Activated naive CD8-positive, alpha-beta T cell treated with anti-CD3 and anti-CD28 coated beads, Interleukin-2, amount 50 U/mL, for 16 hours (primary cell): Measurements from ENCODE around the gene SFXN5.

ENCODE experiments used
- DNase-seq: peaks from one replicate; pipeline ENCODE4 v3.0.0-alpha.2; 2020; ENCODE audit warnings: low read depth, low spot score

The SFXN5 gene

GRCh38 chr2:72925328-72925943 is 146.1 kb downstream of the SFXN5 start:
- no peak for DNase-seq

GRCh38 chr2:72924353-72925240 is 146.9 kb downstream of the SFXN5 start:
- no peak for DNase-seq

DNA sequence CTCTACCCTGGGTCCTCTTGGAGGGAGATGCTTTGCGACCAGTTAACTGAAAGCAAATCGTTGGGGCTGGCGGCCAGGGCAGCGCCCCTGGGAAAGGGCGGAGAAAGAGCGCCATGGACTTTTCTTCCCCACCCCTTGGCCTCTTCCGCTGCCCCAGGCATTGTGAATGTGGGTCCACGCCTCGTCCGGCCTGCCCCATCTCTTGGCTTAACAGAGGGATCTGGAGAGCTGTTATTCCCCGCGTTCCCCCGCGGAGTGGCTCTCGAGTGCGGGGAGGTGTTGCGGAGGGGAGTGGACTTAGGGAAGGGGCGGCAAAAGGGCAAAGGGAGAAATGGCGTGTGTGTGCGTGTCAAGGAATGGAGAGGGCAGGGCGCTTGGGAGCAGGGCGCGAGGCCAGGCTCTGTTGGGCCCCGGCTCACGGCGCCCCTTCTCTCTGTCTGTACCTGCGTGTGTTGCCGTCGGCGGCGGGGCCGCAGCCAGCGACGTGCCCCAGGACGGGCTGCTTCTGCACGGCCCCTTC is 147.6 kb downstream of the SFXN5 start:
- no peak for DNase-seq

- no peak for DNase-seq
These were observed 149.7 kb downstream of the SFXN5 start for GRCh38 chr2:72921853-72922252.

DNA sequence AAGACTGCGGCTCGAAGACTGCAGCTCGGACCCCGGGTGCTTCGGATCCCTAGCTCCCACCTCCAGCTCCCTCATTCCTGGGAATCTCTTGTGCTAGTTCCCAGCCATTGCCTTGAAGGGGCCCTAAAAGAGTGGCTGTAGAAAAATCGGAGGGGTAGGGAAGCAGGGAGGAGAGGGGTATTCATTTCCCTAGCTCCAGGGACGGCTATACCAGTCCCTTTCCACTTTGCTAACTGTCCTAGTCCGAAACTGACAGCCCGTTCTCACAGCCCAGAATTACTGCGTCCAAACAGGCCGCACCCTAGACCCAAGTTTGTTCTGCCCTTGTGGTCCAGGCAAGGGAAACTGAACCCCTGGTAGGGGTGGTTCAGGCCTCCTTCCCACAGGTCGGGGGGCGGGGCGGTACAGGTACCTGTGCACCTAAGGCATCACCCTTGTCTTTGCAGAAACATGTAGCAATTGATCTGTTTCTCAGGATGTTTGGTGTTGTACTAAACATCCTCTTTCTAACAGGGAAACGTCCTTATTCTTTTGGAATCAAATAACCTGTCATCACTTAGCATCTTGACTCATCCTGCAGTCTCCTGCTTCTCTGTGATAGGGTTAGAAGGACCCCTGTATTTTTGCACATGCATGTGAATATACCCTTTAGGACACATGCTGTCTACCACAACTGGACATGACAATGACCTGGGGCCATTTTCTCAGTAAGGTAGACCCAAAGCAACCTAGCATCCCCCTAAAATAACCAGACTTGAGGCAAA is 150.2 kb downstream of the SFXN5 start:
- DNase-seq, result no peak

- DNase-seq, result no peak
These were observed 151.0 kb downstream of the SFXN5 start for GRCh38 chr2:72920318-72921087.

DNA sequence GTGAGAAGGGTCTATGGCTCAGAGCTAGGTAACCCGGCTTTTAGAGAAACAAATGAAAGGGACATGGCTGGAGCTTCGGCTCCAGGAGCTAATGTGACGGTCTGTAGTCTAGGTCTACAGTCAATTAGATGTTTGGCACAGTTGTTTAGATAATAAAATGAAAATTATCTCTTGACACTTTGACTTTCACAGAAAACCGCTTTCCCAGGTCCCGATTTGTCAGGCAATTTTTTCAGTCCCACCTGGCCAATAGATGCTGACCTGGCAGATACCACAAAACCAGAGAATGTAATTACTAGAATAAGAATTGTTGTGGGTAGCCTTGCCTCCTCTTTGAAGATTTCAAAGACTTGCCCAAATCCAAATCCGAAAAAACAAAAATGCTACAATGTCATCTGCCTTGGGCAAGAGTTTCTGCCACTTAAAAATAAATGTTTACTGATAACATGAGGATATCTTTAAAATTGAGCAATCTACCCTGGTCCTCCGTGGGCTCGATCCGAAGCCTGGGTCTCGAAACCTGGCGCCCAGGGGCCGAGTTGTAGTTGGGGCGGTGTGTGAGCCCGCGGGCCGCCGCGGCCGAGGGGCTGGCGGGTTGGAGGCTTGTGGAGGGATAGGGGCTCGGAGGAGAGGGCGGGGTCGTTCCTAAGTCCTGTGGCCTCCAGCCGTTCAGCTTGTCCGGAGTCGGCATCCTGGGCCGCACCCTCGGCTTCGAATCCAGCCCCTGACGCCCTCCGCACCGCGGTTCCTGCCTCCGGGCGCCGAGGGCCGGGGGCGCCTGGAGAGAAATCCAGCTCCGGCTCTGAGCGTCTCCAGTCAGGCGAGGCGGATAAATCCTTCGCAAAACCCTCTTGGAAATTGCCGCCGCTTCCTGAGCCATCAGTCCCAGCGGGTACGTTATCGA is 151.8 kb downstream of the SFXN5 start:
- no peak for DNase-seq

- no peak for DNase-seq
These were observed 153.5 kb downstream of the SFXN5 start for GRCh38 chr2:72917877-72918553.

GRCh38 chr2:72917138-72917876 is 154.2 kb downstream of the SFXN5 start, which contains the start of gene EMX1:
TSS of gene EMX1 (plus strand) at chr2:72917519. CDS start at chr2:72917853, 334 bp downstream.
- no peak for DNase-seq

DNA sequence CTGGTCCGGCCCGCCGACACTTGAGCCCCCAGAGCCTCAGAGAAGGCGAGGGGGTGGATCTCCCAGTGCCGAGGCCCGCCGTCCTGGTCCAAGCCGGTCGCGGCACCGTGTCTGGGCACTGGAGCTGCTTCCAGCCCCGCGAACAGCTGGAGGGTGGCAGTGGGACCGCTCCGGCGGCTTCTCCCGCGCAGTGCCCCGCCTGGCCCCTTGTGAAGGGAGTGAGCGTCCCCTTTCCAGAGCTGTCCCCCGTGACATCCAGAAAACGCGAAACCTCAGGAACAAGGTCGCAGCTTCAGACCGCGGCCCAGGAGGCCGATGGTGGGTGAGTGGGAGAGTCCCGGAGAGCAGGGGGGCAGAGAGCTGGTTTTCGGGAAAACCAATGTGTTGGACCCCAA is 154.8 kb downstream of the SFXN5 start:
- DNase-seq, result no peak

- no peak for DNase-seq
These were observed 155.4 kb downstream of the SFXN5 start for GRCh38 chr2:72915907-72916742.

DNA sequence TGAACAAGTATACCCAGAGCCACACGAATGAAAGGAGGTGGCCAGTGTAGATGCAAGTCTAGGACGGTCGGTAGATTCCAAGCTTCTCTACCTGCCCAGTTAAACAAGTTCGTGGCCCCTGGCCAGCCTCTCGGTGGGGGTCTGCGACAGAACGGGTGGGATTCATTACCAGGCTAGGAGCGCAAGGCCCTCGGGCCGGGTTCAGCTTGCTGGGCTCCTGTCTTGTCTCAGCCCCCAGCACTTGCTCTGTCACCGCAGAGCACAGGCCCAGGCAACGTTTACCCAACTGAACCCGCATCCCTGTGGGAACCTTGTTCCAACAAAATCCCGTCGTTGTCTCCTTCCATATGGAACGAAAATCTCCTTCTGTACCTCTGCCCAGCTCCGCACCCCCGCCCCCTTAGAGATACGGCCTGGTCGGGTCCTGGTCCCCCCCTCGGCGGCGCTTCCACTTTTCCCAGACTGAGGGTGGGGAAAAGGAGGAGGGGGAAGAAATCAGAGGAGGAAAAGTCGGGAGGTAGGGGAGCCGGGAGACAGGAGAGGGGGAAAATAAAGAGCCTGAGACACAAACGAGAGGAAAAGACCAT is 156.1 kb downstream of the SFXN5 start:
- DNase-seq, result no peak

GRCh38 chr2:72914589-72915319 is 156.8 kb downstream of the SFXN5 start:
- no peak for DNase-seq

DNA sequence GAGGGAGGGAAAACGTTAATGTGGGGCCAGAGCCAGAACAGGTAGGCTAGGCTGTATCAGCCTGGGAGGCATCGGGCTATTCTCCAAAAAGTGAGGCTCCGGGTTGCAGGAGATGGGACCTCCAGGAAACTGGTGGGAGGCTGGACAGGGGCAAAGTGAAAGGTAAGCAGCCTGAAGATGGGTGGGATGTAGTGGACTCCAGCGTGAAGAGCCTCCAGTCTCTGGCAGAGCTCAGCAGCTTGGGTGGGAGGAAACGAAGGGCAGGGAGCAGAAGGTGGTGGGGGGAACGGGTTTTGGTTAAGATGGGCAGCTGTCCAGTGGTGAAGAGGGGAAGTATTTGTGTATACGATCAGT is 157.3 kb downstream of the SFXN5 start:
- DNase-seq, result no peak

DNA sequence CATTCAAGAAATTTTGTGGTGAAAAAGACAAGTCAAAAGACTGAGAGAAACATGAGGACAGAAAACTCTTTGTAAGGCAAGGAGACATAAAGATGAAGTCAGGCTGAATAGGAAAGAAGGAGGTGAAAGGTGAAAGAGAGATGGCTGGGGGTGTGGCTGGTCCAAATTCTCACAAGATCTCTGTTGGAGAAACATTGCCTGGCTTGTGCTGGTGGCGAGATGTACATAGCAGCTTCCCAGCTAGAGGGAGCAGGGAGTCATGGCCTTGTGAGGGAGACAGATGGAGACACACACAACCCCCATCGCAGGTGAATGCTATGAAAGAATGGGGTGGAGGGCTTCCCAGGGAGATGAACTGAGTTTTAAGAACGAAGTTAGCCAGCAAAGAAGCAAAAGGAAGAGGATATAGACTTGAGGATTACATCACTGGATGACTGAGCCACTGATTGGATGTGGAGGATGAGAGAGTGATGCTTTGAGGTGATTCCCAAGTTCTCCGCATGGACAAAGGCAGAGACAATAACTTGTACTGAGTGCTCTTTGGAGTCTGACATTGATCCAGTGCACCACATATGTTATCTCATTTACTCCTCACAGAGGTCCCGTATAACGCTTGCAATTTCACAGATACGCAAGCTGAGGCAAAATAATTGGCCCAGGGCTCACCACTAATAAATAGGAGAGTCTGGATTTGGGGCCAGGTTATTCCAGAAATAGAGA is 157.9 kb downstream of the SFXN5 start:
- DNase-seq, result no peak

GRCh38 chr2:72911256-72911655 is 160.3 kb downstream of the SFXN5 start:
- no peak for DNase-seq
